Ascending aorta (tissue), 2 donors: ENCODE data around the gene SHLD1. TPM values are rescaled to one million over a fixed set of nuclear protein-coding genes. Genes with fewer than 3 reads are reported as not detected.
"Not testable (repeated sequence)": the region's sequence is repeated elsewhere in the genome, so short reads cannot be mapped to it uniquely, and the experiment has no call there.

Experiments used
- DNase-seq, 2 donors: peaks; one replicate each; pipeline ENCODE4 v3.0.0-alpha.2; 2019; ENCODE audit warnings: low spot score in 2 of 2
- H3K27ac ChIP-seq, 2 donors: fragments of 200-600 bp; sonication (generic); one replicate each; pipeline ENCODE4 v1.5.1; 2016 to 2017; ENCODE audit warnings: mild to moderate bottlenecking in 1 of 2
- H3K27me3 ChIP-seq: fragments of 200-600 bp; sonication (generic); one replicate; pipeline ENCODE4 v1.5.1; 2017
- H3K36me3 ChIP-seq, 2 donors: fragments of 200-600 bp; sonication (generic); one replicate each; pipeline ENCODE4 v1.5.1; 2016
- H3K4me1 ChIP-seq, 2 donors: fragments of 200-600 bp; sonication (generic); one replicate each; pipeline ENCODE4 v1.5.1; 2016 to 2017; ENCODE audit warnings: mild to moderate bottlenecking in 1 of 2
- H3K4me3 ChIP-seq, 2 donors: fragments of 200-600 bp; sonication (generic); one replicate each; pipeline ENCODE4 v1.5.1; 2016 to 2017; ENCODE audit warnings: mild to moderate bottlenecking in 1 of 2
- H3K9me3 ChIP-seq, 2 donors: fragments of 200-600 bp; sonication (generic); one replicate each; pipeline ENCODE4 v1.5.1; 2016
- intact Hi-C: fragments of 100-400 bp; cut with DNase I; formaldehyde crosslinking; loops from one replicate; pipeline ENCODE4 v1.15.1; 2023
- total RNA-seq: library from RNA; depleted of rRNA; stranded (reverse); fragments of >200 nt; gene quantifications from one replicate; pipeline ENCODE4 v1.1.0, GENCODE V29; 2016
- TF ChIP-seq, protein P1 (sequence below), 3 experiments: fragments of 200-600 bp in 2 of 3; fragments of 450-650 bp in 1 of 3; sonication (generic) in 2 of 3; IDR thresholded peaks; one replicate each; pipeline ENCODE4 v1.5.1; 2016 to 2019; ENCODE audit warnings: antibody characterized with exemption in 3 of 3, mild to moderate bottlenecking in 1 of 3, moderate library complexity in 1 of 3

SHLD1 gene
- total RNA-seq, 1 donor from 2014 or later: not detected

DNA sequence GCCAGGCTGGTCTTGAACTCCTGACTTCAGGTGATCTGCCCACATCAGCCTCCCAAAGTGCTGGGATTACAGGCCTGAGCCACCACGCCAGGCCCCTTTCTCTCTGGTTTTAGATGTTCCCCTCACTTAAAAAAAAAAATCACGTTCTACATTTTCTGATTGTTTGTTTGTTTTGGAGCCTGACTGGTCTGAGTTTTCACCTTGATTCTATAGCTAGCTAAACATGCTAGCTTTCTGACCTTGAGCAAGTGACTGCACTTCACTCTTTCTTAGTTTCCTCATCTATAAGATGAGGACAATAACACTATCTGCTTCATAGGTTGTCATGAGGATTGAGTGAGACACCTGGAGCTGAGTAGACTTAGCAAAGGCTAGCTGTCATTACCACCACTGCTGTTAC lies 43.7 kb downstream of the SHLD1 start:
- no peak overlapping the region for H3K27ac ChIP-seq
- H3K4me1 ChIP-seq: no peaks in the 10 kb centered on the region
- H3K27me3 ChIP-seq: no peaks in the 10 kb centered on the region
- intact Hi-C loops: no loop called here
- H3K4me3 ChIP-seq: no peak overlapping the region
- H3K36me3 ChIP-seq: peaks cover 0 to 4% of the 10 kb centered on the region in 2 donors
- no peak for DNase-seq
- no peaks in the 10 kb centered on the region for H3K9me3 ChIP-seq
- TF ChIP-seq, protein P1, sequence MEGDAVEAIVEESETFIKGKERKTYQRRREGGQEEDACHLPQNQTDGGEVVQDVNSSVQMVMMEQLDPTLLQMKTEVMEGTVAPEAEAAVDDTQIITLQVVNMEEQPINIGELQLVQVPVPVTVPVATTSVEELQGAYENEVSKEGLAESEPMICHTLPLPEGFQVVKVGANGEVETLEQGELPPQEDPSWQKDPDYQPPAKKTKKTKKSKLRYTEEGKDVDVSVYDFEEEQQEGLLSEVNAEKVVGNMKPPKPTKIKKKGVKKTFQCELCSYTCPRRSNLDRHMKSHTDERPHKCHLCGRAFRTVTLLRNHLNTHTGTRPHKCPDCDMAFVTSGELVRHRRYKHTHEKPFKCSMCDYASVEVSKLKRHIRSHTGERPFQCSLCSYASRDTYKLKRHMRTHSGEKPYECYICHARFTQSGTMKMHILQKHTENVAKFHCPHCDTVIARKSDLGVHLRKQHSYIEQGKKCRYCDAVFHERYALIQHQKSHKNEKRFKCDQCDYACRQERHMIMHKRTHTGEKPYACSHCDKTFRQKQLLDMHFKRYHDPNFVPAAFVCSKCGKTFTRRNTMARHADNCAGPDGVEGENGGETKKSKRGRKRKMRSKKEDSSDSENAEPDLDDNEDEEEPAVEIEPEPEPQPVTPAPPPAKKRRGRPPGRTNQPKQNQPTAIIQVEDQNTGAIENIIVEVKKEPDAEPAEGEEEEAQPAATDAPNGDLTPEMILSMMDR (IDR thresholded peaks at IDR 0.05): no peak

DNA sequence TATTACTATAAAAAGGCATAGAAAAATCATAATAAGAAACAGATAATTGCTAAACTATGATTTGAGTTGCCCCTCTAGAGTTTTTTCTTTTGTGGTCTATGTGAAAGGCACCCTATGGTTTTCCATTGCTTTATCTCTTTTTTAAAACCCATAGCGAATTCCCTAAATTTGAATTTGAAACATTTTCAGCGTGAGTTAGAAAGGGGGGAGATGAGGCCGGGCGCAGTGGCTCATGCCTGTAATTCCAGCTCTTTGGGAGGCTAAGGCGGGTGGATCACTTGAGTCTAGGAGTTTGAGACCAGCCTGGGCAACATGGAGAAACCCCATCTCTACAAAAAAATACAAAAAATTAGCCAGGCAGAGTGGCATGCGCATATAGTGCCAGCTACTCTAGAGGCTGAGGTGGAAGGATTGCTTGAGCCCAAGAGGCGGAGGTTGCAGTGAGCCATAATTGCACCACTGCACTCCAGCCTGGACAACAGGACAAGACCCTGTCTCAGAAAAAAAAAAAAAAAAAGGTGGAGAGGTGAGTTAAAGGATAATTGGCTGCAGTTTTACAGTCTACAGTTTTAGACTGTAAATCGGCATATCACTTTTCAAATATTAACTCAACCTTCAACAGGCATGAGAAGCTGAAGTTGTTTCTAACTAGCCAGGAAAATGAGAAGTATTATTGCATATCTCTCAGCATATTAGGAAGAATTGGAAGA lies 46.3 kb downstream of the SHLD1 start:
- TF ChIP-seq, protein P1 (IDR thresholded peaks at IDR 0.05): no peak
- H3K9me3 ChIP-seq: no peaks in the 10 kb centered on the region
- no peak for DNase-seq
- H3K36me3 ChIP-seq: no peaks in the 10 kb centered on the region
- no peak overlapping the region for H3K4me3 ChIP-seq
- H3K4me1 ChIP-seq: no peaks in the 10 kb centered on the region
- no peaks in the 10 kb centered on the region for H3K27me3 ChIP-seq
- intact Hi-C loops: no loop called here
- no peak overlapping the region for H3K27ac ChIP-seq

DNA sequence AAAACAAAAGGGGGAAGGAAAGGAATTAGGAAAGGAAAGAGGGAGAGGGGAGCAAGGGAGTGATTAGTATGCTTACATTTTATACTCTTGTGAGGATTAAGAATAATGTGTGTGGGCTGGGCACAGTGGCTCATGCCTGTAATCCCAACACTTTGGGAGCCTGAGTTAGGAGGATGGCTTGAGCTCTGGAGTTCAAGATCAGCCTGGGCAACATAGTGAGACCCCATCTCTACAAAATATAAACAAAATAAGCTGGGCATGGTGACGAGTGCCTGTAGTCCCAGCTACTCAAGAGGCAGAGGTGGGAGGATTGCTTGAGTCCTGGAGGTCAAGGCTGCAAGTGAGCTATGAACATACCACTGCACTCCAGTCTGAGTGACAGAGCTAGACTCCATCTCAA lies 47.0 kb downstream of the SHLD1 start:
- Histone ChIP-seq H3K27me3 (no peaks in the 10 kb centered on the region), H3K27ac (no peak overlapping the region), H3K36me3 (no peaks in the 10 kb centered on the region), H3K4me1 (no peaks in the 10 kb centered on the region), H3K9me3 (no peaks in the 10 kb centered on the region), H3K4me3 (no peak overlapping the region)
- no peak for DNase-seq
- TF ChIP-seq, protein P1 (IDR thresholded peaks at IDR 0.05): no peak
- intact Hi-C loops: no loop called here

DNA sequence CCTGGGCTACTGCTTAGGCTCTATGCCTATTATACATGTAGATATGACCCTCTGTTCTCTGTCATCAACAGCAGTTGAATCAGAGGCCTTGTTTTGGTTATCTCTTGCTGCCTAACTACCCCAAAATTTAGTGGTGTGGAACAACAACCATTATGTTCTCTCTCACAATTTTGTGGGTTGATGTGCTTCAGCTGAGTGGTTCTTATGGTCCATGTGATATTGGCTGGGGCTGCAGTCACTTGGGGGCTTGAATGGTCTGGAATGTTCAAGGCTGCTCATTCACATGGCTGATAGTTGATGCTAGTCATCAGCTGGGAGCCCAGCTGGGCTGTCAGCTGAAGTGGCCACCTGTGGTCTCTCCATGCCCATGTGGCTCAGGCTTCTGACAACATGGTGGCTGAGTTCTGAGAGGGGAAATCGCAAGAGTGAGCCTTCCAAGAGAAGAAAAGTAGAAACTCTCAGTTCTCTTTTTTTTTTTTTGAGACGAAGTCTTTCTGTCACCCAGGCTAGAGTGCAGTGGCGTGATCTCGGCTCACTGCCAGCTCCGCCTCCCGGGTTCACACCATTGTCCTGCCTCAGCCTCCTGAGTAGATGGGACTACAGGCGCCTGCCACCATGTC lies 47.8 kb downstream of the SHLD1 start:
- H3K4me3 ChIP-seq: no peak overlapping the region
- no peak for DNase-seq
- no peaks in the 10 kb centered on the region for H3K27me3 ChIP-seq
- TF ChIP-seq, protein P1 (IDR thresholded peaks at IDR 0.05): no peak
- H3K36me3 ChIP-seq: no peaks in the 10 kb centered on the region
- H3K4me1 ChIP-seq: no peaks in the 10 kb centered on the region
- no peak overlapping the region for H3K27ac ChIP-seq
- H3K9me3 ChIP-seq: no peaks in the 10 kb centered on the region
- intact Hi-C loops: no loop called here

DNA sequence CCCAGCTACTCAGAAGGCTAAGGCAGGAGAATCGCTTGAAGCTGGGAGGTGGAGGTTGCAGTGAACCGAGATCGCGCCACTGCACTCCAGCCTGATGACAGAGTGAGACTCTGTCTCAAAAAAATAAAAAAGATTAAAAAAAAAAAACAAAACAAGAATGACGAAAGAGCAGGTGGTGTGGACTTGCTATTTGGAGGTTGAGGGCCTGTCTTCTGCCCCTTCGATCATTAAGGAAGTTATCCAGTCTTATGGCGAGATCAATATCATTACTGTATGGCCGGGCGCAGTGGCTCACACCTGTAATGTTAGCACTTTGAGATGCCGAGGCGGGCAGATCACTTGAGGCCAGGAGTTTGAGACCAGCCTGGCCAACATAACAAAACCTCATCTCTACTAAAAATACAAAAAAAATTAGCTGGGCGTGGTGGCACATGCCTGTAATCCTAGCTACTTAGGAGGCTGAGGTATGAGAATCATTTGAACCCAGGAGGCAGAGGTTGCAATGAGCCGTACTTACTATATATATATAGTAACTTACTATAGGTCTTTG lies 53.6 kb downstream of the SHLD1 start:
- intact Hi-C loops, H3K27ac ChIP-seq, H3K27me3 ChIP-seq: not testable (repeated sequence)

More for the DNA sequence above, 53.6 kb downstream of the SHLD1 start:
- not testable (repeated sequence) for H3K4me1 ChIP-seq, H3K9me3 ChIP-seq, H3K36me3 ChIP-seq, H3K4me3 ChIP-seq, DNase-seq
